RWPE2 (cell line): Measurements from ENCODE around the gene DUOX2.
"Not testable (repeated sequence)": the region's sequence is repeated elsewhere in the genome, so short reads cannot be mapped to it uniquely, and the experiment has no call there.

Source experiments
- ATAC-seq: fragments of 200-7000 bp; cut with Tn5 transposase; 3 replicates; pipeline ENCODE4 v1.9.1; 2021; ENCODE audit warnings: low read depth
- DNase-seq: peaks from one replicate; pipeline ENCODE4 v3.0.0-alpha.2; 2020; ENCODE audit warnings: low spot score
- H3K27ac ChIP-seq: fragments of 450-650 bp; 2 replicates; pipeline ENCODE4 v1.5.1; 2017; ENCODE audit warnings: mild to moderate bottlenecking; ENCODE audit not compliant: poor library complexity, severe bottlenecking
- H3K27me3 ChIP-seq: fragments of 250-450 bp; sonication (Bioruptor Pico); 2 replicates; pipeline ENCODE4 v1.5.1; 2021; ENCODE audit warnings: mild to moderate bottlenecking, moderate library complexity; ENCODE audit not compliant: insufficient read depth, poor library complexity, severe bottlenecking
- H3K36me3 ChIP-seq: fragments of 250-450 bp; sonication (Bioruptor Pico); 2 replicates; pipeline ENCODE4 v1.5.1; 2020; ENCODE audit warnings: low read depth, mild to moderate bottlenecking, moderate library complexity
- H3K4me1 ChIP-seq: fragments of 250-450 bp; sonication (Bioruptor Pico); 2 replicates; pipeline ENCODE4 v1.5.1; 2021; ENCODE audit warnings: mild to moderate bottlenecking, moderate library complexity; ENCODE audit not compliant: insufficient read depth, poor library complexity, severe bottlenecking
- H3K4me3 ChIP-seq: fragments of 250-450 bp; sonication (Bioruptor Pico); 2 replicates; pipeline ENCODE4 v1.5.1; 2021; ENCODE audit warnings: mild to moderate bottlenecking, moderate library complexity; ENCODE audit not compliant: severe bottlenecking
- H3K9me3 ChIP-seq: fragments of 250-450 bp; sonication (Bioruptor Pico); 2 replicates; pipeline ENCODE4 v1.5.1; 2021; ENCODE audit warnings: mild to moderate bottlenecking, moderate library complexity; ENCODE audit not compliant: severe bottlenecking
- CTCF ChIP-seq: fragments of 450-650 bp; IDR thresholded peaks from one replicate; pipeline ENCODE4 v1.5.1; 2017; ENCODE audit warnings: mild to moderate bottlenecking, moderate library complexity; ENCODE audit not compliant: poor library complexity, severe bottlenecking

The DUOX2 gene

GRCh38 chr15:45083223-45083622 lies 30.7 kb downstream of the DUOX2 start:
- Histone ChIP-seq H3K27me3 (peaks cover 7% of the 10 kb centered on the region), H3K27ac (no peak overlapping the region), H3K36me3 (no peaks in the 10 kb centered on the region), H3K4me3 (no peak overlapping the region), H3K4me1 (no peaks in the 10 kb centered on the region), H3K9me3 (no peaks in the 10 kb centered on the region)
- ATAC-seq (no peak), DNase-seq (no peak)
- TF ChIP-seq CTCF = no peak

- H3K9me3 ChIP-seq, ATAC-seq, H3K36me3 ChIP-seq, H3K27ac ChIP-seq, H3K4me3 ChIP-seq, H3K4me1 ChIP-seq, H3K27me3 ChIP-seq, DNase-seq: not testable (repeated sequence)
Measured at GRCh38 chr15:45082412-45082811, 31.6 kb downstream of the DUOX2 start.

DNA sequence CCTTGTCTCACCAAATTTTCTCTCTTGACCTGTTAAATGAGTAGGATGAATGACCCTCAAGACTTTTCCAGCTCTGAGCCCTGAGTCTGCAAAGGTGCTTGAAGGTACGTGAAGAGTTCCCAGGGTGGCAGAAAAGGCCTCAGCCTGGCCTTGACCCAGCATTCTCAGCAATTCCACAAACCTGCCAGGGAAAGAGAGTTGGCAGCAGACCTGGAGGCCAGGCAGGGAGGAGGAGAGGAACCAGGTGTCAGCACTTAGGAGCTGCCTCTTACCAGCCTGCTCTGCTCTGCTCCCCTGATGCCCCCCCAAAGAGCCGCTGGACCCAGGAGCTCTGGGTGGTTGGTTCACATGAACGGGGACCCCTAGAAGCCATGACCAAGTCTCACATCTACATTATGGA lies 33.4 kb downstream of the DUOX2 start:
- not testable (repeated sequence) for H3K36me3 ChIP-seq, ATAC-seq, H3K27me3 ChIP-seq, H3K9me3 ChIP-seq, DNase-seq, H3K27ac ChIP-seq, H3K4me3 ChIP-seq, H3K4me1 ChIP-seq

GRCh38 chr15:45079628-45080246 lies 34.2 kb downstream of the DUOX2 start:
- ATAC-seq = peak; percentile 15; the same call in 1 of the 3 replicates
- not testable (repeated sequence) for DNase-seq, H3K27me3 ChIP-seq, H3K27ac ChIP-seq, H3K4me3 ChIP-seq, H3K4me1 ChIP-seq, H3K9me3 ChIP-seq, H3K36me3 ChIP-seq

GRCh38 chr15:45079201-45079600 lies 34.8 kb downstream of the DUOX2 start:
- not testable (repeated sequence) for H3K4me1 ChIP-seq, ATAC-seq, H3K4me3 ChIP-seq, H3K27me3 ChIP-seq, DNase-seq, H3K9me3 ChIP-seq, H3K36me3 ChIP-seq, H3K27ac ChIP-seq

GRCh38 chr15:45077391-45077790 lies 36.6 kb downstream of the DUOX2 start:
- not testable (repeated sequence) for H3K36me3 ChIP-seq, H3K4me1 ChIP-seq, H3K27me3 ChIP-seq, H3K9me3 ChIP-seq, DNase-seq, ATAC-seq, H3K27ac ChIP-seq, H3K4me3 ChIP-seq

DNA sequence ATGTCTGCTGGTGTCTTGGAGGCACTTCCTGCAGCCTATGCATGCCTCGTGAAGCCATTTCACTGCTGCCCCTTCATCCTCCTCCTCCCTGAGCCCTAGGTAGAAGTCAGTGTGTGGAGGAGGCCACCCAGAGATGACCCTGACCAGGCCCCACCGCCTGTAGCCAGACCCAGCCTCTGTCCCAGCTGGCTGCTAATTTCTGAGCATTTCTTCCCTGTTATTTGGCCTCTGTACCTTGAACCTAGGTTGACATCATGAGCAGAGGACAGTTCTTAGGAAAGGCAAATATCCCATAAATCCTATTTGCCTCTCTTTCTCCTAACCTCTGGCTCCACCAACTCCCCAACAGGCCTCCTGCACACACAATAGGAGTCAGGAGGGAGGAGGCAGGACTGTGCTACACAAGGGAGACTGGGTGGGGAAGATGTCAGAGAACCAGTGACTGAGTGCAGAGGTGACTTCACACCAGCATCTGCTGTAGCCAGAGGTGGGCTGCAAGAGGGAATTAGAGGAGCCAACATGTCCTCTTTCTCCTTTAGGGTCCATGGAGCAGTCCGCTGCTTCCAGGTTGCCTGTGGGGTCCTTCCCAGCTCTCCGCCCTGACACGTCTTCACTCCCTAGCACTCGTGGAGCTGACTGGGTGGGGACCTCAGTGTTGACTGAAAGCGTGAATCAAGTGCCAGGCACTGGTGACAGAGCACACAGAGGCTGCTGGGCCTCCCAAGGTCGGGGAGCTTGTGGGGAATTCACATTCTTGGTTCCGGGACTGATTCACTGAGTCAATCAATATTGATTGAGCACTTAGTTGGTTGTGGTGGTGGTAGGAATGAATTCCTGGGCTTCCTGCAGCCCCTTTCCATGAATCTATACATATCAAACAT lies 38.3 kb downstream of the DUOX2 start:
- H3K9me3 ChIP-seq, DNase-seq, H3K27ac ChIP-seq, H3K4me1 ChIP-seq, H3K36me3 ChIP-seq, H3K4me3 ChIP-seq, H3K27me3 ChIP-seq, ATAC-seq: not testable (repeated sequence)

DNA sequence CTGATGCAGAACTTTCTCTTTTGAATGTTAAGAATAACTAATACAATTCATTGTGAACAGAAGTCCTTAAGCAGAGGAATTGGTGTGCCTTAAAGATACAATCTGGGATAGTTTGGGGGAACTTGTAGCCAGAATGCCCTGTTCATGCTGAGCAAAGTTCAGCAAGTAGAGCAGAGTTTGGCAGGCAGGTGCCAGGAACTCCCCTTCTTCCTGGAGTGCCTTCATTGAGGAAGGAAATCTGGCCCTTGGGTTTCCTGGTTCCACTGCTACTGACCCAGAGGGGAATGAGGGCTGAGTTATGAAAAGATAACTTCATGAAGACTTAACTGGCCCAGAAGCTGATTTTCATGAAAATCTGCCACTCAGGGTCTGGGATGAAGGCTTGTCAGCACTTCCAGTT lies 40.4 kb downstream of the DUOX2 start:
- H3K27me3 ChIP-seq, H3K36me3 ChIP-seq, H3K4me1 ChIP-seq, H3K9me3 ChIP-seq, ATAC-seq, H3K4me3 ChIP-seq, DNase-seq, H3K27ac ChIP-seq: not testable (repeated sequence)

DNA sequence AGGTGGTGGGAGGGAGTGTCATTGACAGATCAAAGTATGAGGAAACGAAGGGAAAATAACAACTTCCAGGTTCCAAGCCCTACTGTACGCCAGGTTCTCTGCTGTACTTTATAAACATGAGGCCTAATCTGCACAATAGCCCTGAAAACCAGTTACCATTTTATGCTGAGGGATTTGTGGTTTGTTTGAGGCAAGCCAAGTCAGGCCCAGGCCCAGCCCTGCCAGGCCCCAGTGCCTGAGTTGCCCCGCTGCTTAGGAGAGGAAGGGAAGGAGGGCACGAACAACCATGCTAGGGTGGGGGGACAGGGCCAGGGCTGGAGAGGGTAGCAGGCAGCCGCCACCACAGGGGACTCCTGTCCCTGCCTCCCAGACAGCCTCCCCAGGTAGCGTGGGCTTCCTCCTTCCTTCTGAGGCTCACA lies 44.0 kb downstream of the DUOX2 start:
- H3K27ac ChIP-seq, H3K36me3 ChIP-seq, H3K9me3 ChIP-seq, H3K4me3 ChIP-seq, DNase-seq, H3K27me3 ChIP-seq, H3K4me1 ChIP-seq: not testable (repeated sequence)
- peak; percentile 52; the same call in 2 of the 3 replicates for ATAC-seq
